ENCODE measurements around the gene EIF5AL1. TPM values are rescaled to one million over a fixed set of nuclear protein-coding genes. Genes with fewer than 3 reads are reported as not detected.

The EIF5AL1 gene
- total RNA-seq, 1 donor from 2014 or later = 1.1 TPM

- Histone ChIP-seq H3K79me2 (ENCODE audit: insufficient read depth, low read length) (no peaks in the 10 kb centered on the region), H3K4me1 (ENCODE audit: insufficient read depth, low read length) (no peaks in the 10 kb centered on the region)
- no peak overlapping the region for H3K4me3 Mint-ChIP-seq (ENCODE audit: unreplicated experiment)
Observed at GRCh38 chr10:79473496-79474095, 38.7 kb upstream of the EIF5AL1 start.

GRCh38 chr10:79475119-79475653 is 37.1 kb upstream of the EIF5AL1 start:
- Mint-ChIP-seq H3K4me1 (ENCODE audit: low read depth, unreplicated experiment) (no peaks in the 10 kb centered on the region), H3K36me3 (ENCODE audit: low read depth, unreplicated experiment) (no peaks in the 10 kb centered on the region), H3K4me3 (ENCODE audit: unreplicated experiment) (no peak overlapping the region), H3K27me3 (ENCODE audit: low read depth, unreplicated experiment) (peaks cover 26% of the 10 kb centered on the region), H3K27ac (ENCODE audit: unreplicated experiment) (no peak overlapping the region), H3K9me3 (ENCODE audit: unreplicated experiment) (no peaks in the 10 kb centered on the region)
- no peak for TF ChIP-seq CTCF (IDR thresholded peaks at IDR 0.05; ENCODE audit: insufficient read depth, low read depth, low read length)
- TF ChIP-seq EZH2 (IDR thresholded peaks at IDR 0.05; ENCODE audit: insufficient read depth, low read length) = no peak
- no peak for FAIRE-seq
- Histone ChIP-seq H3K9me3 (ENCODE audit: insufficient read depth, low read depth, low read length) (no peaks in the 10 kb centered on the region), H3K27ac (ENCODE audit: low read depth, low read length) (no peak overlapping the region), H3K27me3 (ENCODE audit: insufficient read depth, low read length) (no peaks in the 10 kb centered on the region), H3K79me2 (ENCODE audit: insufficient read depth, low read length) (no peaks in the 10 kb centered on the region), H2AFZ (ENCODE audit: low read depth, low read length) (no peak overlapping the region), H3K4me3 (ENCODE audit: insufficient read depth, low read depth, low read length) (no peak overlapping the region), H3K9ac (ENCODE audit: low read length) (no peak overlapping the region), H3K4me1 (ENCODE audit: insufficient read depth, low read length) (no peaks in the 10 kb centered on the region), H3K4me2 (ENCODE audit: low read length) (no peak overlapping the region), H3K36me3 (ENCODE audit: insufficient read depth, low read length) (no peaks in the 10 kb centered on the region), H4K20me1 (ENCODE audit: insufficient read depth, low read length) (no peaks in the 10 kb centered on the region)
- no peak for DNase-seq (ENCODE audit: low read depth)

More at GRCh38 chr10:79473496-79474095, 38.7 kb upstream of the EIF5AL1 start:
- H3K9ac ChIP-seq (ENCODE audit: low read length) = no peak overlapping the region
- DNase-seq (ENCODE audit: low read depth) = no peak
- H3K9me3 ChIP-seq (ENCODE audit: insufficient read depth, low read depth, low read length) = no peaks in the 10 kb centered on the region
- no peaks in the 10 kb centered on the region for H4K20me1 ChIP-seq (ENCODE audit: insufficient read depth, low read length)
- H3K27ac ChIP-seq (ENCODE audit: low read depth, low read length) = no peak overlapping the region
- Mint-ChIP-seq H3K36me3 (ENCODE audit: low read depth, unreplicated experiment) (no peaks in the 10 kb centered on the region), H3K4me1 (ENCODE audit: low read depth, unreplicated experiment) (no peaks in the 10 kb centered on the region), H3K27me3 (ENCODE audit: low read depth, unreplicated experiment) (peaks cover 33% of the 10 kb centered on the region), H3K9me3 (ENCODE audit: unreplicated experiment) (no peaks in the 10 kb centered on the region), H3K27ac (ENCODE audit: unreplicated experiment) (no peak overlapping the region)
- H3K4me2 ChIP-seq (ENCODE audit: low read length) = no peak overlapping the region
- no peaks in the 10 kb centered on the region for H3K27me3 ChIP-seq (ENCODE audit: insufficient read depth, low read length)
- H3K36me3 ChIP-seq (ENCODE audit: insufficient read depth, low read length) = no peaks in the 10 kb centered on the region
- H3K4me3 ChIP-seq (ENCODE audit: insufficient read depth, low read depth, low read length) = no peak overlapping the region
- FAIRE-seq = no peak
- no peak overlapping the region for H2AFZ ChIP-seq (ENCODE audit: low read depth, low read length)
- TF ChIP-seq CTCF (IDR thresholded peaks at IDR 0.05; ENCODE audit: insufficient read depth, low read depth, low read length) = no peak
- no peak for TF ChIP-seq EZH2 (IDR thresholded peaks at IDR 0.05; ENCODE audit: insufficient read depth, low read length)

GRCh38 chr10:79475877-79476276 is 36.5 kb upstream of the EIF5AL1 start:
- Mint-ChIP-seq H3K4me3 (ENCODE audit: unreplicated experiment) (no peak overlapping the region), H3K27ac (ENCODE audit: unreplicated experiment) (no peak overlapping the region), H3K4me1 (ENCODE audit: low read depth, unreplicated experiment) (no peaks in the 10 kb centered on the region), H3K9me3 (ENCODE audit: unreplicated experiment) (no peaks in the 10 kb centered on the region), H3K27me3 (ENCODE audit: low read depth, unreplicated experiment) (peaks cover 26% of the 10 kb centered on the region), H3K36me3 (ENCODE audit: low read depth, unreplicated experiment) (no peaks in the 10 kb centered on the region)
- DNase-seq (ENCODE audit: low read depth) = no peak
- Histone ChIP-seq H3K4me1 (ENCODE audit: insufficient read depth, low read length) (no peaks in the 10 kb centered on the region), H4K20me1 (ENCODE audit: insufficient read depth, low read length) (no peaks in the 10 kb centered on the region), H3K27ac (ENCODE audit: low read depth, low read length) (no peak overlapping the region), H3K4me2 (ENCODE audit: low read length) (no peak overlapping the region), H3K79me2 (ENCODE audit: insufficient read depth, low read length) (no peaks in the 10 kb centered on the region), H3K4me3 (ENCODE audit: insufficient read depth, low read depth, low read length) (no peak overlapping the region), H3K36me3 (ENCODE audit: insufficient read depth, low read length) (no peaks in the 10 kb centered on the region), H3K9ac (ENCODE audit: low read length) (no peak overlapping the region), H3K27me3 (ENCODE audit: insufficient read depth, low read length) (no peaks in the 10 kb centered on the region), H3K9me3 (ENCODE audit: insufficient read depth, low read depth, low read length) (no peaks in the 10 kb centered on the region), H2AFZ (ENCODE audit: low read depth, low read length) (no peak overlapping the region)
- no peak for FAIRE-seq
- TF ChIP-seq CTCF (IDR thresholded peaks at IDR 0.05; ENCODE audit: insufficient read depth, low read depth, low read length) = no peak
- TF ChIP-seq EZH2 (IDR thresholded peaks at IDR 0.05; ENCODE audit: insufficient read depth, low read length) = no peak
